GM18499 (cell line): Measurements from ENCODE around the gene PCDHA4.
"Not testable (repeated sequence)": the region's sequence is repeated elsewhere in the genome, so short reads cannot be mapped to it uniquely, and the experiment has no call there.

Experiments
- ATAC-seq: cut with Tn5 transposase; IDR thresholded peaks from one replicate; pipeline ENCODE4 v1.9.1; 2021; ENCODE audit warnings: moderate number of reproducible peaks; ENCODE audit not compliant: insufficient read depth, unreplicated experiment

The PCDHA4 gene

GRCh38 chr5:140806834-140807775 lies at the start of gene PCDHA4:
PCDHA4 (plus strand) TSS chr5:140807068.
- ATAC-seq: no peak

GRCh38 chr5:140764177-140764973 lies 42.5 kb upstream of the PCDHA4 start:
- no peak for ATAC-seq

- ATAC-seq: no peak
Observed at GRCh38 chr5:140767444-140767843, 39.4 kb upstream of the PCDHA4 start.

GRCh38 chr5:140780512-140780911 lies 26.4 kb upstream of the PCDHA4 start:
- ATAC-seq: no peak

GRCh38 chr5:140785905-140786686 lies 20.8 kb upstream of the PCDHA4 start, which contains the start of gene PCDHA1:
PCDHA1 (plus strand) TSS chr5:140786140.
- no peak for ATAC-seq

- ATAC-seq: not testable (repeated sequence)
Observed at GRCh38 chr5:140787422-140787821, 19.4 kb upstream of the PCDHA4 start.

GRCh38 chr5:140787849-140788504 lies 18.9 kb upstream of the PCDHA4 start:
- not testable (repeated sequence) for ATAC-seq

- no peak for ATAC-seq
Observed at GRCh38 chr5:140791089-140791488, 15.8 kb upstream of the PCDHA4 start.

GRCh38 chr5:140794595-140795258 lies 12.1 kb upstream of the PCDHA4 start, which contains the start of gene PCDHA2:
PCDHA2 (plus strand) TSS chr5:140794852.
- no peak for ATAC-seq

GRCh38 chr5:140795259-140795641 lies 11.6 kb upstream of the PCDHA4 start:
- no peak for ATAC-seq

GRCh38 chr5:140796072-140796717 lies 10.7 kb upstream of the PCDHA4 start:
- ATAC-seq: not testable (repeated sequence)

GRCh38 chr5:140796718-140797095 lies 10.2 kb upstream of the PCDHA4 start:
- ATAC-seq: no peak

GRCh38 chr5:140800816-140801493 lies 5.9 kb upstream of the PCDHA4 start, which contains the start of gene PCDHA3:
PCDHA3 (plus strand) TSS chr5:140801057.
- no peak for ATAC-seq

GRCh38 chr5:140801494-140801841 lies 5.4 kb upstream of the PCDHA4 start:
- no peak for ATAC-seq

- not testable (repeated sequence) for ATAC-seq
Observed at GRCh38 chr5:140802381-140802780, 4.5 kb upstream of the PCDHA4 start.

- ATAC-seq: no peak
Observed at GRCh38 chr5:140802781-140803271, 4.0 kb upstream of the PCDHA4 start.

GRCh38 chr5:140808241-140808888 lies 1.5 kb downstream of the PCDHA4 start:
- not testable (repeated sequence) for ATAC-seq

- no peak for ATAC-seq
Observed at GRCh38 chr5:140808889-140809291, 2.0 kb downstream of the PCDHA4 start.
